CD1c-positive myeloid dendritic cell (primary cell): ENCODE data around the gene P2RY6.

ENCODE experiments used
- DNase-seq: peaks from one replicate; pipeline ENCODE4 v3.0.0-alpha.2; 2016; ENCODE audit errors: extremely low spot score

The P2RY6 gene

DNA sequence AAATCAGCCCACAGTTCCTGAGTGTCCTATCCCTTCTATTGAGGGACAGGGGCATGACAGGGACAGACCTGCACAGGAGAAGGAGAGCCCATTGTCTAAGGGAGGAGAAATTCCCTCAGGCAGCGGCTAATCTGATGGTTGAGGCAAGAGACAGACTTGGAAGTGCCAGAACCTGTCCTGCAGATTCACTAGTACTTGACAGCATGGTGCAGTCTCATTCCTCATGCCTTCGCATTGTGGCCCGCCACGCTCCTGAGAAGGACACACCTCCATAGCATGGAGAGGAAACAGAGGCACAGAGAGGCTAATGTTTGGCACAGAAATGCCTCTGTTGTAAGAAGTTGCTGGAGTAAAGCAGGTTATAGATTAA lies 3.2 kb downstream of the P2RY6 start:
- no peak for DNase-seq

DNA sequence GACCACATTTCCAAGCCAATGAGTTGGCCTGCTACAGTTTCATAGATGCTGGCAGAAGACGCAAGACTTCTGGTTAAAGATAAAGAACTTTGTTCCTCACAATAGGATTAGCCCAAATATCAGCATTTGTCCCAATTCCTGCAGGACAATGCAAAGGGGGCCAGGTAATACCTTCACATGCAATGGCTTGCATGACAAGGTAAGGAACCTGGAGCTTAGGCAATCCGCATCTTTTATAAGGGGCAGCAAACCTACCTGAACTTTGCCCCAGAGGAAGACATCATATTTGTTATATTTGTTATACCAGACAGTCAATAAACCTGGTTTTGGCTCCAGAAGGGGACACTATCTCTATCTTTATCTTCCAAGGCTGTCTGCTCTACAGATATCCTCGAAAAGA lies 5.3 kb downstream of the P2RY6 start:
- no peak for DNase-seq

DNA sequence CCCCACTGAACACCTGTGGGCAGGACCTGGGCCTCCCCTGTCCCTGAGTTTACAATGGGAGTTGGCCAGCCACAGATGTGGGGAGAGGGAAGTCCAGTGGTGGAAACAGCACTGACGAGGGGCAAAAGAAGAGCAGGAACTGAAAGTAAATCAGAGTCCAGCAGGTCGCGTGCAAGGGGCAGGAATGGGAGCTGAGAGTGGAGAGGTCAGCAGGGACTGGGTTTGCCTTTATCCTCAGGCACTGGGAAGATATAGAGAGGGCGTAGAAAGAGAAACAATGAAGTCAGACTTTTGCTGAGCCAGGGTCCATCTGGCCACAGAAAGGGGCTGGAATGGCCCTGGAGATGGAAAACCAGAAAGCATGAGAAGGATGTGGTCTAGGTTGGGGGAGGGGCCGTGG lies 8.5 kb downstream of the P2RY6 start:
- DNase-seq = peak; percentile 86

DNA sequence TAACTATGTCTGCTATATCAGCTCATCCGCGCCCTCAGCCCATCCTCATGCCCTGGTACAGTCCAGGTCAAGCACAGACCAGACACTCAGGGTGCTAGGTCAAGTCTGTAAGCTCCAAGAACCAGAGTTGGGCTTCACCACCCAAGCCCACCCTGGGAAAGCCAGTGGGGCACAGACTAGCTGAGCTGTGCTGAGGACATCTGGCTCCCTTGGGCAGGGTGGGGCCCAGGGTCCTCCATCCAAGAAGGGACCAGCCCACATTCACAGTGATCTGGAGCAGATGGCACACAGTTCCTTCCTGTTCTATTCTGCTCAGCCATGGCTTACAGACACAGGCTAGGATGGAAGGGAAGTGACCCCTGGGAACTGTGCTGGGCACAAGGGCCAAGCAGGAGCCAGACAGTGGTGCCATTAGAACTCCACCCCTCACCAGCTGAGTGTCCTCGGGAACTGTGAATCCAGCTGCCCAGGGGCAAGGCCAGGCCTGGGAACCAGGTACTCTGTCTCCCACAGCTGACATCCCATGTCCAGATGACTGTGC lies 9.1 kb downstream of the P2RY6 start:
- peak; percentile 70 for DNase-seq

DNA sequence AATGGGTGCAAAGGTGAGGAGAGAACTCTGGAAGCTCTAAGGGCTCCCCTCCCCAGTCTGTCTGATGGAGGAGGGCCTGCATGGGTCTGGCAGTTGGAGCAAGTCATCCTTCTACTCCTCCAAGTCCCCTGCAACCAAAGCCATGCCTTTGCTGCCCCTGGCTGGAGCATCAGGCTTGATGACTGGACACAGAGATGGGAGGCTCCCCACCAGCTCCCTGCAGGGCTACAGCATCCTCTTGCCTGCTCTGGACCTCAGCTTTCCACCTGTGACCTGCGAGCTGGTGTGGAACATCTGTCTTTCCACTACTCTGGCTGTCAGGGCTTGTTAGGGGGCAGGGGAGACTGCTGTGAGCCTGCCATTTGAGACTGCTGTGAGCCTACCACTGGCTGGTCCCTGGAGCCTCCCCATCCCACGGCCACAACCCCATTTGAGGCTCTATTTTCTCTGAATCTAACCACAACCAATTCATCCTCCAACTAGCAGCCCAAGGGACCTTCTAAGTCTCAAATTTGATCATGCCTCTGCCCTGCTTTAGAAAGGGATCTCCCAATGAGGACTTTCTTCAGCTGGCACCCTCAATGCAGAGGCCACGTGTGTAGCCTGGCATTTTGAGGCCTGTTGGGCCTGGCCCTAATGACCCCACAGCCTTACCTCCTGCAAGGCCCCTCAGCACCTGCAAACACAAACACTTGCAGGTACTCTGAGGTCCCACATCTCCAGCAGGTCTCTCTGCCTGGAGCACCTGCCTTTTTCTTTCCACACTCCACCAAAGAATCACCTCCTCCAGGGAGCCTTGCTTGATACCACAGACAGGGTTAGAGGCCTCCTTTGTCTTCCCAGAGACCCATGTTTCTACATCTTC lies 9.9 kb downstream of the P2RY6 start:
- DNase-seq = no peak

DNA sequence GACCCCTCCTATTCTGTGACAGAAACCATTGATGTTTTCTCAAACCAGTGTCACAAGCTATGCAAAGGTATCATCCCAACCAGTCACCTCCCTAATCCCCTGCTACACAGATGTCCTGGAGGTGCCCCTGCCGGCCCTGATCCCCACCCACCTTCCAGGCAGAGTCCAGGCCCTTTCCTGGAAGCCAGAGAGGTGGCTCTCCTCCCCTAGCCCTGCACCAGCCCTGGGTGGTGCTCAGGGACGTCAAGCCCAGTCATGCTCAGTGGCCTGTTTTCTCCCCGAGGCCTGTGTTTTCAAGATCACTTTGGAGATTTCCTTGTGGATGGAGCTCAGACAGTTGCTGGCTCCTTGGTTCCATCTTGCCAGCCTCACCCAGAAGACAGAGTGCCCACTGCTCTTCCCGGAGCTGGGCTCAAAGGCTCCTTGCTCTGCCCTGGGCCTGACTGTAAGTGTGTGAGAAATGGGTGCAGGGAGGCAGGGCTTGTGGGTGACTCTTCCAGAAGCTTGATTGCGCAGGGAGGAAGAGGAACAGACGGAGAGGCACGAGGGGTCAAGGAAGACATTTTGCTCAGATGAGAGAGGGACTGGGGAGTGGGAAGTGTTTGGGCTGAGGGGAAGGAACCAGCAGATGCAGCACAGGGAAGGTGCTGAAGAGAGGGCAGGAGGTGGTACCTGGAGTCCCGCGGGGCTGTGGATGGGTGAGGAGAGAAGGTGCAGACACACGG lies 11.3 kb downstream of the P2RY6 start:
- peak; percentile 69 for DNase-seq

DNA sequence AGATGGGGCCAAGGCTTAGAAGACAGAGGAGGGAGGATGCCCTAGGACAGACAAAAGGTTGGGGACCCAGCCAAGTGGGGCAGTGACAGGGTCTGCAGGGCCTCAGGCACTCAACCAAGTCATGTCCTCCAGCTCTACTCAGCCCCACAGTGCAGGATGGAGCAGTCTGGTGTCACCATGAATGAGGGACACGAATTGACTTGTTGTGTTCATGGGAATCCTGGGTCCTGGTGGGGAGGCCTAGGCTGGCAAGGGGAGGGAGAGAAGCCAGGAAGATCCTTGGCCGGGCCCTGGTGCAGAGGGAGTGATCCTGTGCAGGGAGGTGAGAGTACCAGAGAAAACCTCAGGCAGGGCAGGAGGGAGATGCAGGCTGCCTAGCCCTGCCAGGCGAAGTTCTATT lies 12.0 kb downstream of the P2RY6 start:
- no peak for DNase-seq

DNA sequence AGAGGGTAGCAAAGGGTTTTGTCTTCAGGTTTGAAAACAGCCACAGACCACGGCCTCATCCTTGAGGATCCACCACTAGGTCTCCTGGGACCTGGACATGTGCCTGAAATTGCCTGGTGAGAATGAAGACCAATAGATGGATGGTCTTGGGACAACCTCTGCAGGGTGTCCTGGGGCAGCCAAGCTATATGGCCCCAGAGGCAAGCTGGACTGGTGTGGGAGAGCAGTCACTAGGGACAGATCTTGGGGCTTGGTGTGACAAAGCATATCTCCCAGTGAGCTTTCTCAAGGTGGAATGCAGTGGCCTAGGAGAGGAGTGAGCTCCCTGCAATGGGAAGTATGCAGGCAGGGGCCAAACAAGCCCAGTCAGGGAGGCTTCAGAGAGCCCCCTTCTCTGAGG lies 13.6 kb downstream of the P2RY6 start:
- DNase-seq = no peak

DNA sequence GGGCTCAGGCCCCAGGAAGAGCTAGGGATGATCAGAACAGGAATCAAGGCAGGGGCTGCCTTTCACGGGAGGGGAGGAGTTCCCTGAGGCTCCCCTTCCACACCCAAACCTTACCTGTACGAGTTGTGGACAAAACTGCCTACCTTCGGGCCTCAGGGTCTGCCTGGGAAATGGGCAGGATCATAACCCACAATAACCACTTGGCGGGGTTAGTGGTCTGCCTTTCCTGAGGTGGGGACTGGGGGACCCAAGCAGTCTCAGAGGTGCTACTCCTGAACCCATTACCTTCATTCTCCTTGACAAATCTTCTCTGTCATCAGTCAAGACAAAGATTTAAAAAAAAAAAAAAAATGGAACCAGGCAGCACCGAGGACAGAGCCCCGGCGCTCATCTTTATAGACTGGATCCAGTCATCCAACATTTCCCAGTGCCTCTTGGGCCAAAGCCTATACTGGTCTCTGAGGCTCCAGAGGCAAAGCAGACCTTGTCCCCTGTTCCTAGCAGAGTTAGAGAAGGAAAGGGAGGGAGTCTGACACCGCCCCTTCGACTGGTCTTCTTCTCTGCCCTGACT lies 14.2 kb downstream of the P2RY6 start:
- no peak for DNase-seq

DNA sequence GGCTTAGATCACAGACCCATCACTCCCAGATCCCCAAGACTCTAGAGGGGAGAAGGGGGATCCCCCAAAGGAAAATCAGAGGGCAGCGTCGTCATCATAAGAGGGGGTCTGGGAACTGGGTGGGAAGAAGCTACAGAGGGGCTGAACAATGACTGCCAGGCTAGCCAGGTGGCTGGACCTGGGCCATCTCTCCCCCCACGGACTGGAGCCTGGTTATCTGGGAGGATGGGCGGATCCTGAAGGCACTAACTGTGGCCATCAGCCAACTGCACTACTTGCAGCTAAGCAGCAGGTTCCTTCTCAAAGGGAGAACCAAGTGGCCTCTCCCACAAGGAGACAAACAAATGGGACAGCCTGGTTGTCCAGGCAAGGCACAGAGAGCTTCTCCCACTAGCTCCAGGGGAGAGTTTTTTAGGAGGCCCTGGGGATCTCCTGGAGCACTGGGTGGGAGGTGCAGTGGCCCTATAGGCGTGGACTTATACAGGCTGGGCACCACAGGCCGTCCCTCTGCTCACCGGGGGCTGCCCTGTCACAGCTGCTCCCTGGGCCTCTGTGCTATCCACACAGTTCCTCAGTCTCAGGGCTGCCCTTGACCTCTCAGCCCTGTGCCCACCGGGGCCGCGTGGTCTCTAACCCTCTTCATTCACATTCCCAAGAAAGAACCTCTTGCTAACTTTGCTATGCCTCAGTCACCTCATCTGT lies 15.4 kb downstream of the P2RY6 start:
- DNase-seq = no peak

DNA sequence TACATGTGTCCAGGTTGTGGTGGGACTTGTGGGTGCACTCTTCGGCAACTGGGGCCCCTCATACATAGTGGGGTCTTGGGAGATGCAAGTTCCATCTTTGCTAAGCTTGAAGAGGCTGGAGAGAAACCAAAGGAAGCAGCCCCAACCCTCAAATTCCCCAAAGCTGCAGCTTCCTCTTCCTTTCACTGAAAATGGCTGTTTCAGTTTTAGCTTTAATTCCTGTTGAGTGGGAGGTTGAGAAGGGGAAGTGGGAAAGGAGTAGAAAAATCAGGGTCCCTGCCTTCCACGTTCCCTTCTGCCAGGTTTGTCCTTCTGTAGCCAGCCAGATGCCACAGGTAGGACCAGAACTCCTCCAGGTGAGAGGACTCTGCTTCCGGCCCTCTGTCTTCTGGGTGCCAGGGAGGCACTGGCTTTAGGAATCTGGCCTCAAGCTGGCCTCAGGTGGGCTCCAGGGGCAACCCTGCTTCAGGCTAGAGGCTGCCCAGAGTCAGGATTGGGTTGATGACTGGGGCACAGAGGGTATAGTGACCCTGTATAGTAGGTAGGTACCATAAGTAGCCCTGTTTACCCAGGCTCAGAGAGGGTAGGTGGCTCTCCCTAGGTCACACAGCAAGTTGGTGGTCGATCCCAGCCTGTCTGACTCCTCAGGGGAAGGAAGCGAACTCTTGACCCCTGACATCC lies 16.2 kb downstream of the P2RY6 start:
- DNase-seq = peak; percentile 91

DNA sequence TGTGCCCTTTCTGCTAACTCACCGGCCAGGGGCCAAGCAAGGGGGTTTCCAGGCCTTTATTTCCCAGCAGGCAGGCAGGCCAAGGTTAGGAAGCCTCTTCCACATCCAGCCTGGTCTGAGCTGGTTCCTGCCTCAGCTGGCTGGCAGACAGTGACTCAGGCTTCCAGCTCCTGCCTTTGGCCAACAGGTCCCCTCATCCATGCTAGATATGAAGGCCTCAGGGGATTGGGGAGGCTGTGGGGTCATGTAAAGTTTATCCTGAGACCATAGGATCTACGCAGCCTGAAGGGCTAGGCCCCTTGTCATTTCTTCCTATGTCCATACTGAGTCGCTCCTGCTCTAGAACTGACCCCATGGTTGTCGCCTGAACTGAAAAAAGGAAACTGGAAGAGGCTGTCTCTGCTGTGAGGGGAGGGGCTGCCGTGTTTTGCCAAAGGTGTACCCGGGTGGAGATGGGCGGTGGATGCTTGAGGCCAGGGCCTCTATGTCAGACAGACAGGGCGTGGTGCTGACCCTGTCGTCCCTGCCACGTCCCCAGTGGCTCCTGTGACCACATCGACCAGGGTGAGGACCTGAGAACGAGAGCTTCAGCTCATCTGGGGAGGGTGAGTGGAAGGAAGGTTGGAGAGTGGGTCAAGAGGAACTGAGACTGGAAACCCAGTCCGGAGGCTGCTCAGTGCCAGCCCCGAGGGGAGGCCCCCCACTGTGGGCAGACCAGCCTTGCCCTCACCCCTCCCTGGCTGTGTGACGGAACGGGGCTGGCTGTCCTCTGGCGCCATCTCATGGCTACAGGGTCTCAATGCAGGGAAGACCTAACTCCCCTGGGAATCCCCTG lies 17.0 kb downstream of the P2RY6 start:
- peak; percentile 92 for DNase-seq

DNA sequence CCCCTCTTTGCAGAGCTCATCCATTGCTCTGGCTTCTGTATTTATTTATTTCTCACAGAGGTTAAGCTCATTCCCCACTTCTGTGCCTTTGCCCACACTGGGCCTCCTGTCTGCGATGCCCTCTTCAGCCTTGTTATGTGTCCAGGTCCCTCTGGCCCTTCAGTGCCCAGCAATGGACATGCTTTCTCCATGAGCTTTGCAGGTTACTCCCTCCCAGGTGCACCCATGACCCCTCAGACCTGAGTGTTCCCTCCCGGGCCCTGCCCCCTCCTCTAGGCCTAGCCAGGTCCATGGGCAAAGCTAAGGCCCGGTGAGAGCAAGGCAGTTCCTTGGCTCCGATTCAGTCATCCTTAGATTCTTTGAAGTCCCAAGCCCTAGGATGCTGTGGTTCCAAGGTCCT lies 18.4 kb downstream of the P2RY6 start:
- DNase-seq = no peak

DNA sequence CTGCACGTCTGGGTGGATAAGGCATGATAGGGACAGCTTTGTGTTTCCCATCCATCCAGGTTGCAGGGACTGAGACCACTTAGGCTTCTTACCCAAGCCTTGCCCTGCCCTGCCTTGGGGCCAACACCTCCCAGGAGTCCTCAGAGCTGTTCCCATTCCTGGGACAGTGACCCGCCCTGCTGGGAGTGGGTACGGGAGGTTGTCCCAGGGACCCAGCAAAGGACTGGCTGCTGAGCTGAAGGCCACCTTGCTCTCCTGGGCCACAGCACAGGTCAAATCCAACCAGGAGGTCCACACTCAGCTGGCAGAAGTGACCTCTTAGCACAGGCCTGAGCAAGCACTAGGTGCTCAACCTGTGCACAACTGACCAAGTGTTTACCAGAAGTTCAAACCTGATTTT lies 19.1 kb downstream of the P2RY6 start:
- no peak for DNase-seq

DNA sequence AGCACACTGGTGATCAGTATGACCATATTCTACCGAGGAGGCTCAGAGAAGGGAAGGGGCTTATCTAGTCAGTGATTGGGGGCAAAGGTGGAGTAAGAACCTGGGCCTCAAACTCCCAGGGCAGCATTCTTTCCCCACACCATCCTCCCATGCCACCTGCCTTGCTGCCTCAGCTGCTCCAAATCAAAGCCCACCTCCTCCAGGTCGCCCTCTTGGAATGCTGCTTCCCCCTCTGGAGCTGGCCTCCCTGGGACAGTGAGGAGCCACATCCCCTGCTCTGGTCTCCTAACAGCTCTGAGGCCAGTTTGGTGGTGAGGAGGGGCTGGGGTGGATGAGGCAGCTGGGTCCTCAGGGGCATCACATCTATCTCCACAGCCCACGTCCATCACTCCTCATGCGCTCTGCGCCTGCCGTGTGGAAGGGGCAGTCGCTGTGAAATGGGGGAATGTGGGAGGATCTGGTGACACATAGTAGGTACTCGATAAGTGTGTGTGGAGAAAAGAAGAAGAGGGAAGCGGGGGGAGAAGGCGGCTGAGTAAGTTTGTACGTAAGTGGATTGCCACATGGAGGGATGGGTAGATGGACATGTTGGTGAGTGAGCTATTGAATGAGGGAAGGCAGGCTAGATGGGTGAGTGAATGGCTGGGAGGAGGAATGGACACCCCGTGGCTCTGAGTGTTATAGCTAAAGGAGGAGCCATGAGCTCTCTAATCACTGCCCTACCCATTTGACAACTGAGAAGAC lies 19.8 kb downstream of the P2RY6 start:
- DNase-seq = no peak

DNA sequence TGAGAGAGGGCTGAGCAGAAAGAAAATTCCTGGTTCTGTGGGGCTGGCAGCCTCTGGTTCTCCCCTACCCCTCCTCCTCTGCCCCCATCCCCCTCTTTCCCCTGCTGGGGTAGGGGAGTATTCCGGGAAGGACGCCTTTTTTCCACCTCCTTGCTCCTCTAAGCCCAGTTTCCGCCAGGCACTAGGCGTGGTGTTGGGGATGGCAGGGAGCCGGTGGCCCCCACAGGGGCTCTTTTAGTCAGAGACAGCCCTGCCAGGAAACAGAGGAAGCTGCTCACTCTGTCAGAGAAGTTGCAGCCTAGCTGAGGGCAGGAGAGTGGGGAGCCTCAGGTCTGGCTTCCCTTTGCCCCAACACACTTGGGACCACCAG lies 20.4 kb downstream of the P2RY6 start:
- no peak for DNase-seq

DNA sequence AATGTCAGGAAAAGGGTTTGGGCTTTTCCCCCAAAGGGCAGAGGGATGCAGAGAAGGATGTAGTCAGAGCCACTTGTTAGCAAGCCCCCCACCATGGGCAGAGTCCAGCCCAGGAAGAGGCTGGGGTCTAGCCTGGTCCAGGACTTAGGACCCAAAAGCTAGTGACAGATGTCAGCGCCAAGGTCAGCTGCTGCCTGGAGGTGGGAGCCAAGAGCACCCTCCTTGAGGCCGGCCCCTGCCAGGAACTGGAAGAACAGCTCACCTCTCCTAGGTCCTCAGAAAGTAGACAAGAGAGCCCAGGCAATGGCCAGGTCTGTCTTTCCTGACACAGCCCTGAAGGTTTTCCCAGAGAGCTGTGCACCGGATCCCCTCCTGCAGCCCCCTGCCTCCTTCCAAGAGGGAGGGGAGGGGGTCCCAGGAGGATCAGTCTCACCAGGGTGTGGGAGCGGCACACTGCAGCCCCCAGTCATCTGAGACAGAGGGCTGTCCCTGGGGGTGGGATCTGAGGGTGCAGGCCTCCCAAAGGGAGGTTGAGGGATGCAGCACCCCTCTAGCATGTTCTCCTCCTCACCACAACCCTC lies 21.3 kb downstream of the P2RY6 start:
- no peak for DNase-seq

DNA sequence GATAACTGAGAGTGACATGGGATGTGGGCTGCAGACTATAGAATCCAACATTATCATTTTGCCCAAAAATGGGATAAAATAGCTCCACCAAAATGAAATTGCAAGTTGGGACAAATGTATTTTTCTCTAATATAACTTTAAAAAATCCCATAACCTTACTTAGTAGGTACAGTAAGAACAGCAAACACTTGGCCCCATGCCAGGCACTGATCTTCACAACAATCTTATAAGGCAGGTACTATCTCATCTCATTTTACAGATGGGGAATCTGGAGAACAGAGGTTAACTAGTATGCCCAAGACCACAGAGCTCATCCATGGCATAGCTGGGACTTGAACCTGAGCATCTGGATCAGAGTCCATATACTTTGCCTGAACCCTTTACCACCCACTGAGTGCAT lies 22.5 kb downstream of the P2RY6 start:
- no peak for DNase-seq

DNA sequence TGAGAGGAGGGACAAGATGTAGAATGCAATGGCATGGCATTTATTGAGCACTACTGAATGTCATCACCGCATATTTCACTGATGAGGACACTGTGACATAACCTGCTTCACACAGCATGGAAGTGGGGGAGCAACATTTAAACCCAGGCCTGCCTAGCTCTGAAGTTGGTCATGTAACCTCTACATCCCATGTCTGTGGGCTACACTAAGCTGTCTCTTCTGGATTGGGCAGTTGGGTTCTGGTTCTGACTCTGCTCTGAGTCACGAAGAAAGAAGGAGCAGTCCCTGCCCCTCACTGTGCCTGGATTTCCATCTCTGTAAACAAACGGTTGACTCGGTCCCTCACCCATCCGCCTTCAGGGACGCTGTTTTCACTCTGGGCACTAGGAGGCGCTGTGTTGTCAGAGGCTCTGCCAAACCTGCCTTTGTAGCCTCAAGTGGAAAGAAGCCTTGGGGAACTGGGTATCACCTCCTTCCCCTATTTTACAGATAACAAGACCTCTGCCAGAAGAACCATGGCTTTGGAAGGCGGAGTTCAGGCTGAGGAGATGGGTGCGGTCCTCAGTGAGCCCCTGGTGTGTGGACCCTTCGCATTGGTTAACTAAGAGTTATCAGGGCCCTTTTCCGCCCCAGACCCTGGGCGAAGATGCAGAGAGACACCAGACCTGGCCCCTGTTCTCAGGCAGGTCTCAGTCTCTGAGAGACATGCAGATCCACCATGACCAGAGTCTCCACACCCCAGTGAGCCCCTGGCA lies 23.3 kb downstream of the P2RY6 start:
- peak; percentile 89 for DNase-seq
